IMR-90 (cell line): ENCODE results near the gene CFD. TPM values are rescaled to one million over a fixed set of nuclear protein-coding genes. Genes with fewer than 3 reads are reported as not detected.

Experiments used
- ATAC-seq: fragments of 200-7000 bp; cut with Tn5 transposase; 2 replicates; pipeline ENCODE4 v1.9.1; 2020; ENCODE audit warnings: low read depth, mild to moderate bottlenecking, moderate library complexity
- BruUV-seq: library from RNA; stranded (reverse); fragments of 400-500 nt; replicated peaks from 2 replicates; lab custom pipeline; 2021; lab: Mats Ljungman, UMichigan
- CTCF ChIA-PET: fragments of 300-600 bp; formaldehyde crosslinking; extraction: SDS; loops from one replicate; lab custom pipeline; 2021; ENCODE audit warnings: antibody characterized with exemption; lab: Yijun Ruan, JAX
- POLR2A ChIA-PET: fragments of 300-600 bp; sonication (Branson Sonifier 250); formaldehyde crosslinking; loops from one replicate; lab custom pipeline; 2022; ENCODE audit warnings: antibody characterized with exemption; ENCODE audit not compliant: unreplicated experiment; lab: Charles Lee
- DNase-seq: peaks from one replicate; pipeline ENCODE4 v3.0.0; 2013
- H2AFZ ChIP-seq: replicated peaks from 2 replicates; pipeline ENCODE3; 2013; ENCODE audit warnings: low read length, mild to moderate bottlenecking; ENCODE audit not compliant: poor library complexity
- H2AK5ac ChIP-seq: 2 replicates; pipeline ENCODE4 v1.6.1; 2013; ENCODE audit warnings: low read depth, low read length, inconsistent platforms
- H2AK9ac ChIP-seq: replicated peaks from 2 replicates; pipeline ENCODE3; 2013; ENCODE audit warnings: mild to moderate bottlenecking, low read depth, low read length, moderate library complexity; ENCODE audit not compliant: poor library complexity
- H2BK120ac ChIP-seq: 2 replicates; pipeline ENCODE4 v1.6.1; 2013; ENCODE audit warnings: low read depth, low read length, inconsistent platforms
- H2BK15ac ChIP-seq: 3 replicates; pipeline ENCODE4 v1.6.1; 2013; ENCODE audit warnings: low read depth, low read length, inconsistent platforms
- H2BK20ac ChIP-seq: 2 replicates; pipeline ENCODE4 v1.6.1; 2013; ENCODE audit warnings: low read depth, mild to moderate bottlenecking, inconsistent platforms, low read length, moderate library complexity
- H2BK5ac ChIP-seq: 2 replicates; pipeline ENCODE4 v1.6.1; 2013; ENCODE audit warnings: mild to moderate bottlenecking, low read depth, low read length, inconsistent platforms; ENCODE audit not compliant: poor library complexity, severe bottlenecking
- H3K14ac ChIP-seq: replicated peaks from 2 replicates; pipeline ENCODE4 v1.6.1; 2013; ENCODE audit warnings: low read depth, low read length, inconsistent platforms
- H3K18ac ChIP-seq: 2 replicates; pipeline ENCODE4 v1.6.1; 2013; ENCODE audit warnings: low read depth, low read length, control low read depth
- H3K23ac ChIP-seq: 2 replicates; pipeline ENCODE4 v1.6.1; 2013; ENCODE audit warnings: low read depth, low read length, inconsistent platforms
- H3K27ac ChIP-seq: 2 replicates; pipeline ENCODE4 v1.5.1; 2013; ENCODE audit warnings: mild to moderate bottlenecking, control low read depth, low read length; ENCODE audit not compliant: insufficient read depth
- H3K27me3 ChIP-seq: 2 replicates; pipeline ENCODE4 v1.6.1; 2013; ENCODE audit warnings: low read length; ENCODE audit not compliant: control insufficient read depth, insufficient read depth
- H3K36me3 ChIP-seq: 2 replicates; pipeline ENCODE4 v1.6.1; 2013; ENCODE audit warnings: low read length, mixed read lengths; ENCODE audit not compliant: control insufficient read depth, insufficient read depth
- H3K4ac ChIP-seq: 2 replicates; pipeline ENCODE4 v1.6.1; 2013; ENCODE audit warnings: low read depth, low read length, inconsistent platforms
- H3K4me1 ChIP-seq: 2 replicates; pipeline ENCODE4 v1.6.1; 2013; ENCODE audit warnings: low read length, mixed read lengths; ENCODE audit not compliant: control insufficient read depth, insufficient read depth
- H3K4me2 ChIP-seq: 2 replicates; pipeline ENCODE4 v1.6.1; 2013; ENCODE audit warnings: low read depth, mild to moderate bottlenecking, control low read depth, low read length, moderate library complexity
- H3K4me3 ChIP-seq: 2 replicates; pipeline ENCODE4 v1.5.1; 2013; ENCODE audit warnings: low read depth, mild to moderate bottlenecking, control low read depth, low read length, moderate library complexity; ENCODE audit not compliant: insufficient read depth
- H3K56ac ChIP-seq: 2 replicates; pipeline ENCODE4 v1.6.1; 2013; ENCODE audit warnings: low read length, inconsistent platforms; ENCODE audit not compliant: insufficient read depth; ENCODE audit errors: extremely low read depth
- H3K79me1 ChIP-seq, 2 experiments: 2 replicates each; pipeline ENCODE4 v1.6.1; 2013; ENCODE audit warnings: low read length in 2 of 2, inconsistent platforms in 1 of 2, low read depth in 1 of 2
- H3K9ac ChIP-seq: 2 replicates; pipeline ENCODE4 v1.6.1; 2013; ENCODE audit warnings: low read depth, low read length, control low read depth
- H3K9me1 ChIP-seq: 2 replicates; pipeline ENCODE4 v1.6.1; 2013; ENCODE audit warnings: low read length, inconsistent platforms; ENCODE audit not compliant: insufficient read depth
- H3K9me3 ChIP-seq: 2 replicates; pipeline ENCODE4 v1.6.1; 2013; ENCODE audit warnings: low read length; ENCODE audit not compliant: control insufficient read depth, insufficient read depth
- H4K20me1 ChIP-seq: 2 replicates; pipeline ENCODE4 v1.6.1; 2013; ENCODE audit warnings: low read length, inconsistent platforms; ENCODE audit not compliant: insufficient read depth
- H4K5ac ChIP-seq: 2 replicates; pipeline ENCODE4 v1.6.1; 2013; ENCODE audit warnings: mild to moderate bottlenecking, low read depth, low read length, control low read depth
- H4K8ac ChIP-seq, 2 experiments: 2 replicates each; pipeline ENCODE4 v1.6.1; 2013; ENCODE audit warnings: low read depth in 2 of 2, low read length in 2 of 2, control low read depth in 1 of 2, inconsistent platforms in 1 of 2
- H4K91ac ChIP-seq: 2 replicates; pipeline ENCODE4 v1.6.1; 2013; ENCODE audit warnings: low read depth, low read length, inconsistent platforms; ENCODE audit not compliant: insufficient read depth
- CHD1 ChIP-seq: IDR thresholded peaks from 2 replicates; pipeline ENCODE4 v1.6.1; 2012; ENCODE audit warnings: low read depth, low read length, improper control_type of control experiment
- MAFK ChIP-seq: IDR thresholded peaks from 2 replicates; pipeline ENCODE4 v1.6.1; 2012; ENCODE audit warnings: low read depth, low read length, improper control_type of control experiment
- NFE2L2 ChIP-seq: fragments of 150-350 bp; IDR thresholded peaks from 2 replicates; pipeline ENCODE4 v1.6.1; 2016; ENCODE audit warnings: low read depth, mild to moderate bottlenecking, low read length
- SMC3 ChIP-seq: fragments of 150-350 bp; IDR thresholded peaks from 2 replicates; pipeline ENCODE4 v1.6.1; 2016; ENCODE audit warnings: low read depth, mild to moderate bottlenecking, antibody characterized with exemption, low read length, moderate library complexity
- WGBS, 2 experiments: methylation state at CpG; one replicate each; pipeline versions ENCODE4 v1.1.5 to v1.1.7; 2013; ENCODE audit warnings: missing lambda C conversion rate in 2 of 2; ENCODE audit not compliant: insufficient read length in 1 of 2; ENCODE audit errors: extremely low coverage in 2 of 2; 5-methylcytosine and 5-hydroxymethylcytosine counted together
- dilution Hi-C: fragments of 300-500 bp; cut with HindIII; formaldehyde crosslinking; loops from one replicate; pipeline ENCODE4 v1.14.3; 2018; ENCODE audit warnings: low sequenced_read_pairs; ENCODE audit not compliant: unreplicated experiment
- in situ Hi-C: fragments of 300-500 bp; cut with MboI; formaldehyde crosslinking; loops from 3 replicates; pipeline ENCODE4 v1.14.3; 2019; ENCODE audit warnings: low sequenced_read_pairs, inconsistent platforms, mixed read lengths
- intact Hi-C: fragments of 100-400 bp; cut with micrococcal nuclease; formaldehyde crosslinking; loops from 2 replicates; pipeline ENCODE4 v1.10.0; 2022
- polyA plus RNA-seq, 3 experiments: library from polyadenylated mRNA; depleted of rRNA; stranded (reverse); fragments of >200 nt; gene quantifications; 2 replicates each; pipeline ENCODE4 v1.2.3, GENCODE V29; 2012; ENCODE audit warnings: low replicate concordance in 1 of 3
- total RNA-seq: library from RNA; depleted of rRNA; stranded (reverse); fragments of >200 nt; gene quantifications from 2 replicates; pipeline ENCODE4 v1.2.3, GENCODE V29; 2012
- TF ChIP-seq, protein P1 (sequence below): fragments of 150-350 bp; IDR thresholded peaks from 2 replicates; pipeline ENCODE4 v1.6.1; 2017; ENCODE audit warnings: mild to moderate bottlenecking, antibody characterized with exemption, low read length, low read depth
- TF ChIP-seq, protein P2 (sequence below): conservative IDR thresholded peaks from 2 replicates; pipeline ENCODE4 v1.5.1; 2012; ENCODE audit warnings: mild to moderate bottlenecking, low read depth, low read length, improper control_type of control experiment

The CFD gene
- total and polyA plus RNA-seq, 2 of the 4 experiments (the other 2 are of a cell fraction), result 1.4 to 2.8 TPM

DNA sequence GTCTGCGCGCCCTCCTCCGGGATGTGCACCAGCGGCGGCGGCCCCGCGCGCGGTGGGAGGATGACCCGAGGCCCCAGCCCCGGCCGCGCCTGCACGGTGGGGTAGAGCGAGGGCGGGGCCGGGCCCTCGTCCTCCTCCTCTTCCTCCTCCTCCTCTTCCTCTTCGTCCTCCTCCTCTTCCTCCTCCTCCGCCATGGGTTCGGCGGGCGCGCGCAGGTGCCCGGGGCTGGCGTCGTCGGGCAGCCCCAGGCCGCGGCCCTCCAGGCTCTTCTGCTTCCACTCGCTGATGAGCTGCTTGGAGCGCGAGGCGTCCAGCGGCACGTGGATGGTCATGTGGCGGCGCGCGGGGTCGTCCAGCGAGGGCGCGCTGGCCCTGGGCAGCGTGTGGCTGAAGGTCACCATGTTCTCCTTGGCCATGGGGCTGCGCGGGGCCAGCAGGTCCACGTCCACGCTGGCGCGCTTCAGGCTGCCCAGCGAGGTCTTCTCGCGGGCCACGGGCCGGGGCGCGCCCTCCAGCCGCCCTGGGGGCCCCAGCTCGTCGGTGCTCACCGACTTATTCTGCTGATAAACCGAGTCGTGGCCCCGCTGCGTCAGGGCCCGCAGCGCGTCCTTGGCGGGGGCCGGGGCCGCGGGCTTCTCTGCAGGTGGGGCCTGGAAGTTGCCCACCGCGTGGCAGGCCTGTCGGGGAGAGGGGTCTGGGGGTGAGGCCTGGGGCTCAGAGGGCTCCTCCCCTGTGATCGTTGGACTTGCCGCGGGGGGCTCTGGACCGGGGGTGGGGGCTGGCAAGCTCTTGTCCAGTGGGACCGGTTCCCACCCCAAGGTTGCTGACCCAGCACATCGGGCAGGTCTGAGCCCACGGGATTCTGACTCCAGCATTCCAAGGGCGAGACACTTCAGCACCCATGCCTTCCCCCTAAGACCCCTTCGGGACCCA is 46.0 kb upstream of the CFD start:
- no peak overlapping the region for H2BK5ac ChIP-seq
- BruUV-seq, result no TSS peak
- no peaks in the 10 kb centered on the region for H3K9me1 ChIP-seq
- H2AK9ac ChIP-seq, result no peak overlapping the region
- no peak overlapping the region for H3K23ac ChIP-seq
- no peak overlapping the region for H3K18ac ChIP-seq
- no peak overlapping the region for H2AK5ac ChIP-seq
- H4K91ac ChIP-seq, result no peak overlapping the region
- peaks cover 60% of the 10 kb centered on the region for H3K36me3 ChIP-seq
- H2AFZ ChIP-seq, result no peak overlapping the region
- no peak overlapping the region for H3K4me3 ChIP-seq
- H2BK15ac ChIP-seq, result no peak overlapping the region
- no peak; the same call in 1 of the 2 replicates for ATAC-seq
- no peak overlapping the region for H3K9ac ChIP-seq
- no peak overlapping the region for H4K5ac ChIP-seq
- H3K9me3 ChIP-seq, result no peaks in the 10 kb centered on the region
- CTCF ChIA-PET, result no interaction called here
- DNase-seq, result no peak
- no peak overlapping the region for H3K4me2 ChIP-seq
- no peak overlapping the region for H3K27ac ChIP-seq
- TF ChIP-seq, protein P1, sequence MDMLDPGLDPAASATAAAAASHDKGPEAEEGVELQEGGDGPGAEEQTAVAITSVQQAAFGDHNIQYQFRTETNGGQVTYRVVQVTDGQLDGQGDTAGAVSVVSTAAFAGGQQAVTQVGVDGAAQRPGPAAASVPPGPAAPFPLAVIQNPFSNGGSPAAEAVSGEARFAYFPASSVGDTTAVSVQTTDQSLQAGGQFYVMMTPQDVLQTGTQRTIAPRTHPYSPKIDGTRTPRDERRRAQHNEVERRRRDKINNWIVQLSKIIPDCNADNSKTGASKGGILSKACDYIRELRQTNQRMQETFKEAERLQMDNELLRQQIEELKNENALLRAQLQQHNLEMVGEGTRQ, result no peak
- TF ChIP-seq, protein P2, sequence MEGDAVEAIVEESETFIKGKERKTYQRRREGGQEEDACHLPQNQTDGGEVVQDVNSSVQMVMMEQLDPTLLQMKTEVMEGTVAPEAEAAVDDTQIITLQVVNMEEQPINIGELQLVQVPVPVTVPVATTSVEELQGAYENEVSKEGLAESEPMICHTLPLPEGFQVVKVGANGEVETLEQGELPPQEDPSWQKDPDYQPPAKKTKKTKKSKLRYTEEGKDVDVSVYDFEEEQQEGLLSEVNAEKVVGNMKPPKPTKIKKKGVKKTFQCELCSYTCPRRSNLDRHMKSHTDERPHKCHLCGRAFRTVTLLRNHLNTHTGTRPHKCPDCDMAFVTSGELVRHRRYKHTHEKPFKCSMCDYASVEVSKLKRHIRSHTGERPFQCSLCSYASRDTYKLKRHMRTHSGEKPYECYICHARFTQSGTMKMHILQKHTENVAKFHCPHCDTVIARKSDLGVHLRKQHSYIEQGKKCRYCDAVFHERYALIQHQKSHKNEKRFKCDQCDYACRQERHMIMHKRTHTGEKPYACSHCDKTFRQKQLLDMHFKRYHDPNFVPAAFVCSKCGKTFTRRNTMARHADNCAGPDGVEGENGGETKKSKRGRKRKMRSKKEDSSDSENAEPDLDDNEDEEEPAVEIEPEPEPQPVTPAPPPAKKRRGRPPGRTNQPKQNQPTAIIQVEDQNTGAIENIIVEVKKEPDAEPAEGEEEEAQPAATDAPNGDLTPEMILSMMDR, result no peak
- TF ChIP-seq NFE2L2, result no peak
- no peak for TF ChIP-seq SMC3
- TF ChIP-seq CHD1, result no peak
- TF ChIP-seq MAFK, result peak; percentile 39; the same call in 1 of the 2 replicates
- no peak overlapping the region for H3K56ac ChIP-seq
- no peak overlapping the region for H3K4ac ChIP-seq
- in situ Hi-C loops (no loop called here), dilution Hi-C loops (no loop called here), intact Hi-C loops (no loop called here)
- POLR2A ChIA-PET, result no interaction called here
- no peak overlapping the region for H2BK120ac ChIP-seq
- H3K79me1 ChIP-seq, result peaks cover 8 to 20% of the 10 kb centered on the region in 2 experiments
- peaks cover 42% of the 10 kb centered on the region for H4K20me1 ChIP-seq
- no peaks in the 10 kb centered on the region for H3K27me3 ChIP-seq
- H3K14ac ChIP-seq, result no peak overlapping the region
- 95% methylated on average over 58 of the region's 87 CpGs; no CpG with 5 or more reads in 1 of the 2 experiments for WGBS, 2 experiments
- H4K8ac ChIP-seq, result no peak overlapping the region
- H2BK20ac ChIP-seq, result no peak overlapping the region
- H3K4me1 ChIP-seq, result no peaks in the 10 kb centered on the region
